GM23338 (cell line): ENCODE data around the gene TMEM185B. TPM values are rescaled to one million over a fixed set of nuclear protein-coding genes. Genes with fewer than 3 reads are reported as not detected.

Experiments used
- ATAC-seq: fragments of 200-7000 bp; cut with Tn5 transposase; 3 replicates; pipeline ENCODE4 v1.9.1; 2020
- DNase-seq: peaks from one replicate; pipeline ENCODE4 v3.0.0-alpha.2; 2015; ENCODE audit warnings: low spot score
- H2AFZ ChIP-seq: fragments of 200-600 bp; sonication (generic); 2 replicates; pipeline ENCODE4 v1.8.0; 2016; ENCODE audit warnings: antibody characterized with exemption, mild to moderate bottlenecking, moderate library complexity
- H3F3A ChIP-seq: fragments of 200-600 bp; sonication (generic); replicated peaks from 2 replicates; pipeline ENCODE4 v1.8.0; 2017; ENCODE audit warnings: antibody characterized with exemption, mixed run types, low read depth
- H3K27ac ChIP-seq: fragments of 200-600 bp; sonication (generic); 2 replicates; pipeline ENCODE4 v1.6.1; 2016; ENCODE audit warnings: low read depth
- H3K27me3 ChIP-seq: fragments of 200-600 bp; sonication (generic); 2 replicates; pipeline ENCODE4 v1.8.0; 2016; ENCODE audit warnings: mild to moderate bottlenecking, mixed run types, moderate library complexity; ENCODE audit not compliant: insufficient read depth
- H3K36me3 ChIP-seq: fragments of 200-600 bp; sonication (generic); 2 replicates; pipeline ENCODE4 v1.8.0; 2016; ENCODE audit warnings: mild to moderate bottlenecking; ENCODE audit not compliant: insufficient read depth
- H3K4me1 ChIP-seq: fragments of 200-600 bp; sonication (generic); 2 replicates; pipeline ENCODE4 v1.8.0; 2016; ENCODE audit warnings: mild to moderate bottlenecking, moderate library complexity; ENCODE audit not compliant: insufficient read depth
- H3K4me2 ChIP-seq: fragments of 200-600 bp; sonication (generic); 2 replicates; pipeline ENCODE4 v1.7.1; 2017; ENCODE audit warnings: mixed run types
- H3K4me3 ChIP-seq: fragments of 200-600 bp; sonication (generic); 2 replicates; pipeline ENCODE4 v1.6.1; 2016; ENCODE audit warnings: mixed run types
- H3K79me2 ChIP-seq: fragments of 200-600 bp; sonication (generic); replicated peaks from 2 replicates; pipeline ENCODE4 v1.8.0; 2017; ENCODE audit warnings: mild to moderate bottlenecking; ENCODE audit not compliant: insufficient read depth
- H3K9me2 ChIP-seq: fragments of 200-600 bp; sonication (generic); 2 replicates; pipeline ENCODE4 v1.8.0; 2017; ENCODE audit not compliant: insufficient read depth
- H4K20me1 ChIP-seq: fragments of 200-600 bp; sonication (generic); replicated peaks from 2 replicates; pipeline ENCODE4 v1.8.0; 2017; ENCODE audit warnings: mild to moderate bottlenecking; ENCODE audit not compliant: insufficient read depth
- H3K27ac Mint-ChIP-seq: 2 replicates; pipeline ENCODE4 v1.8.0; 2020; ENCODE audit warnings: inconsistent platforms, mild to moderate bottlenecking, moderate library complexity, mixed read lengths
- H3K27me3 Mint-ChIP-seq: 3 replicates; pipeline ENCODE4 v1.8.0; 2022; ENCODE audit warnings: low read depth, mild to moderate bottlenecking, moderate library complexity, mixed read lengths, inconsistent platforms; ENCODE audit not compliant: insufficient read depth, poor library complexity
- H3K36me3 Mint-ChIP-seq: 3 replicates; pipeline ENCODE4 v1.8.0; 2021; ENCODE audit warnings: low read depth, mild to moderate bottlenecking, inconsistent platforms, moderate library complexity, mixed read lengths
- H3K4me1 Mint-ChIP-seq: 3 replicates; pipeline ENCODE4 v1.8.0; 2020; ENCODE audit warnings: mild to moderate bottlenecking, inconsistent platforms, mixed read lengths
- H3K4me3 Mint-ChIP-seq: 3 replicates; pipeline ENCODE4 v1.8.0; 2021; ENCODE audit warnings: moderate library complexity, mild to moderate bottlenecking, inconsistent platforms, mixed read lengths
- H3K9me3 Mint-ChIP-seq: 3 replicates; pipeline ENCODE4 v1.8.0; 2020; ENCODE audit warnings: moderate library complexity, mild to moderate bottlenecking, inconsistent platforms, mixed read lengths
- CREB1 ChIP-seq: fragments of 250-450 bp; sonication (Bioruptor Pico); IDR thresholded peaks from 2 replicates; pipeline ENCODE4 v1.5.0; 2020; ENCODE audit warnings: low read depth, mild to moderate bottlenecking, moderate library complexity
- CTCF ChIP-seq, 2 experiments: fragments of 200-600 bp in 1 of 2; sonication (generic) in 1 of 2; conservative IDR thresholded peaks; 2 replicates each; pipeline versions ENCODE4 v1.5.1 to v1.6.1; 2016 to 2017; ENCODE audit warnings: antibody characterized with exemption in 2 of 2, low read depth in 2 of 2, mild to moderate bottlenecking in 2 of 2, moderate library complexity in 1 of 2
- ETS1 ChIP-seq: IDR thresholded peaks from 2 replicates; pipeline ENCODE4 v1.6.1; 2016; ENCODE audit warnings: antibody characterized with exemption
- EZH2 ChIP-seq: fragments of 200-600 bp; sonication (generic); IDR thresholded peaks from one replicate; pipeline ENCODE4 v1.8.0; 2017; ENCODE audit warnings: antibody characterized with exemption, mild to moderate bottlenecking, low read depth; ENCODE audit not compliant: unreplicated experiment
- EZH2phosphoT487 ChIP-seq: fragments of 200-600 bp; sonication (generic); IDR thresholded peaks from one replicate; pipeline ENCODE4 v1.8.1; 2018; ENCODE audit warnings: antibody characterized with exemption; ENCODE audit not compliant: unreplicated experiment
- JUNB ChIP-seq: IDR thresholded peaks from one replicate; pipeline ENCODE4 v1.6.1; 2016; ENCODE audit warnings: antibody characterized with exemption; ENCODE audit not compliant: unreplicated experiment
- NANOG ChIP-seq: IDR thresholded peaks from 2 replicates; pipeline ENCODE4 v1.6.1; 2016; ENCODE audit warnings: antibody characterized with exemption, borderline replicate concordance
- POLR2AphosphoS5 ChIP-seq: IDR thresholded peaks from 2 replicates; pipeline ENCODE4 v1.6.1; 2016; ENCODE audit warnings: antibody characterized with exemption, low read depth
- REST ChIP-seq: IDR thresholded peaks from one replicate; pipeline ENCODE4 v1.6.1; 2018; ENCODE audit warnings: antibody characterized with exemption; ENCODE audit not compliant: unreplicated experiment
- STAT1 ChIP-seq: IDR thresholded peaks from one replicate; pipeline ENCODE4 v1.6.1; 2016; ENCODE audit warnings: antibody characterized with exemption; ENCODE audit not compliant: unreplicated experiment
- ZNF114 ChIP-seq: fragments of 250-450 bp; sonication (Bioruptor Pico); IDR thresholded peaks from 2 replicates; pipeline ENCODE4 v1.5.0; 2020; ENCODE audit warnings: mild to moderate bottlenecking, moderate library complexity
- ZNF331 ChIP-seq: fragments of 250-450 bp; sonication (Bioruptor Pico); IDR thresholded peaks from 2 replicates; pipeline ENCODE4 v1.5.0; 2020; ENCODE audit warnings: low read depth, mild to moderate bottlenecking, moderate library complexity
- ZNF462 ChIP-seq: fragments of 250-450 bp; sonication (Bioruptor Pico); IDR thresholded peaks from 2 replicates; pipeline ENCODE4 v1.5.0; 2020; ENCODE audit warnings: mild to moderate bottlenecking, moderate library complexity
- polyA plus RNA-seq: library from polyadenylated mRNA; unstranded; fragments of >200 nt; fragmentation: Nextera tagmentation; extraction: Ambion mirVana; gene quantifications from 2 replicates; pipeline ENCODE4 v1.2.1, GENCODE V29; 2016
- total RNA-seq: library from RNA; depleted of rRNA; stranded (reverse); fragments of >200 nt; shearing (Covaris generic); gene quantifications from 2 replicates; pipeline ENCODE4 v1.2.3, GENCODE V29; 2014

Gene TMEM185B
- total and polyA plus RNA-seq, 2 experiments from 2014 or later, result 3.9 to 24.4 TPM

- Histone ChIP-seq H3F3A (no peaks in the 10 kb centered on the region), H2AFZ (no peak overlapping the region), H3K36me3 (no peaks in the 10 kb centered on the region; the same call in 1 of the 2 replicates), H3K9me2 (peaks cover 6% of the 10 kb centered on the region; the same call in 1 of the 2 replicates), H3K79me2 (peaks cover 12% of the 10 kb centered on the region), H3K4me1 (no peaks in the 10 kb centered on the region; the same call in 1 of the 2 replicates), H3K27ac (no peak overlapping the region), H4K20me1 (peaks cover 11% of the 10 kb centered on the region; the same call in 1 of the 2 replicates), H3K4me3 (no peak overlapping the region), H3K4me2 (no peak overlapping the region), H3K27me3 (peaks cover 29% of the 10 kb centered on the region)
- ATAC-seq (no peak), DNase-seq (no peak)
- H3K27me3 Mint-ChIP-seq, result peaks cover 35% of the 10 kb centered on the region
- peaks cover 13% of the 10 kb centered on the region for H3K9me3 Mint-ChIP-seq
- peaks cover 18% of the 10 kb centered on the region for H3K4me1 Mint-ChIP-seq
- H3K27ac Mint-ChIP-seq, result no peak overlapping the region
- H3K4me3 Mint-ChIP-seq, result no peak overlapping the region
- TF ChIP-seq ZNF331, result no peak
- no peak for TF ChIP-seq ETS1
- no peak for TF ChIP-seq CTCF (conservative IDR thresholded peaks at IDR 0.05; ENCODE audit: low read depth in 2 of 2)
- TF ChIP-seq CREB1 (CRISPR knock-in tag), result no peak
- TF ChIP-seq REST, result no peak
- TF ChIP-seq EZH2phosphoT487, result no peak
- TF ChIP-seq ZNF462 (CRISPR knock-in tag), result no peak
- TF ChIP-seq POLR2AphosphoS5, result no peak
- TF ChIP-seq EZH2, result no peak
- no peak for TF ChIP-seq JUNB
- TF ChIP-seq ZNF114 (CRISPR knock-in tag), result no peak
- no peak for TF ChIP-seq STAT1
- TF ChIP-seq NANOG, result no peak
- H3K36me3 Mint-ChIP-seq, result peaks cover 20% of the 10 kb centered on the region
Measured at GRCh38 chr2:120225549-120226065, 2.4 kb upstream of the TMEM185B start.
